KMS-11 (cell line): ENCODE data around the gene LAPTM5.
A peak's percentile ranks its signal among the peaks of the same experiment; 100 is the strongest.

Source experiments
- H2AFZ ChIP-seq: fragments of 200-600 bp; sonication (generic); 2 replicates; pipeline ENCODE4 v1.6.1; 2016; ENCODE audit warnings: antibody characterized with exemption, mixed run types, low read depth
- H3K27ac ChIP-seq: fragments of 200-600 bp; sonication (generic); 2 replicates; pipeline ENCODE4 v1.6.1; 2016; ENCODE audit warnings: mild to moderate bottlenecking, mixed run types
- H3K27me3 ChIP-seq: fragments of 200-600 bp; sonication (generic); 2 replicates; pipeline ENCODE4 v1.6.1; 2017; ENCODE audit warnings: mild to moderate bottlenecking, low read depth, mixed run types, moderate library complexity; ENCODE audit not compliant: insufficient read depth
- H3K36me3 ChIP-seq: fragments of 200-600 bp; sonication (generic); 2 replicates; pipeline ENCODE4 v1.6.1; 2017; ENCODE audit warnings: mild to moderate bottlenecking, mixed run types; ENCODE audit not compliant: insufficient read depth
- H3K4me1 ChIP-seq: fragments of 200-600 bp; sonication (generic); 2 replicates; pipeline ENCODE4 v1.6.1; 2016; ENCODE audit warnings: mild to moderate bottlenecking, low read depth, mixed run types; ENCODE audit not compliant: poor library complexity, severe bottlenecking
- H3K4me2 ChIP-seq: fragments of 200-600 bp; sonication (generic); 2 replicates; pipeline ENCODE4 v1.7.0; 2016; ENCODE audit warnings: mild to moderate bottlenecking, mixed run types
- H3K4me3 ChIP-seq: fragments of 200-600 bp; sonication (generic); IDR thresholded peaks from 2 replicates; pipeline ENCODE4 v1.6.1; 2017; ENCODE audit warnings: low read depth, low read length, mixed read lengths; ENCODE audit not compliant: insufficient read depth
- H3K79me2 ChIP-seq: fragments of 200-600 bp; sonication (generic); 2 replicates; pipeline ENCODE4 v1.6.1; 2016; ENCODE audit warnings: low read depth, mixed run types; ENCODE audit not compliant: insufficient read depth
- H3K9ac ChIP-seq: fragments of 200-600 bp; sonication (generic); 2 replicates; pipeline ENCODE4 v1.6.1; 2016; ENCODE audit warnings: mild to moderate bottlenecking, mixed run types
- H4K20me1 ChIP-seq: fragments of 200-600 bp; sonication (generic); 2 replicates; pipeline ENCODE4 v1.6.1; 2016; ENCODE audit warnings: mild to moderate bottlenecking, mixed run types; ENCODE audit not compliant: insufficient read depth
- TF ChIP-seq, protein P1 (sequence below): fragments of 200-600 bp; sonication (generic); conservative IDR thresholded peaks from 2 replicates; pipeline ENCODE4 v1.6.1; 2017; ENCODE audit warnings: low read depth, mild to moderate bottlenecking, antibody characterized with exemption, low read length, moderate library complexity, mixed read lengths

Gene LAPTM5

DNA sequence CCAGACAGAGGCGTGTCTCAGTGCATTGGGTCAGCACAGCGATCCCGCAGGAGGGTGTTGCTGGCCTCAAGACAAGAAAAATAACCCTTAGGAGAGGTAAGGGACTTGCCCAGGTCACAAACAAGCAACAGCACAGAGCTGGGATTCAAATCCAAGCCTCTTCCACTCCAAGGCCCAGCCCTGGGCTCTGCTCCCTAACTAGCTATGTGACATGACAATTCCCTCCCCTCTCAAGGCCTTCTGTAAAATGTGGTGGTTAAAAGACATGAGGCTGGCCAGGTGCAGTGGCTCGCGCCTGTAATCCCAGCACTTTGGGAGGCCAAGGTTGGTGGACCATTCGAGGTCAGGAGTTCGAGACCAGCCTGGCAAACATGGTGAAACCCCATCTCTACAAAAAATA, 28.1 kb upstream of the LAPTM5 start:
- no peak overlapping the region for H2AFZ ChIP-seq
- H3K4me1 ChIP-seq, result no peaks in the 10 kb centered on the region
- H3K4me2 ChIP-seq, result no peak overlapping the region
- no peaks in the 10 kb centered on the region for H3K36me3 ChIP-seq
- H3K27ac ChIP-seq, result no peak overlapping the region
- H3K79me2 ChIP-seq, result no peaks in the 10 kb centered on the region
- H3K27me3 ChIP-seq, result peaks cover 48% of the 10 kb centered on the region
- H3K9ac ChIP-seq, result no peak overlapping the region
- no peaks in the 10 kb centered on the region for H4K20me1 ChIP-seq
- TF ChIP-seq, protein P1, sequence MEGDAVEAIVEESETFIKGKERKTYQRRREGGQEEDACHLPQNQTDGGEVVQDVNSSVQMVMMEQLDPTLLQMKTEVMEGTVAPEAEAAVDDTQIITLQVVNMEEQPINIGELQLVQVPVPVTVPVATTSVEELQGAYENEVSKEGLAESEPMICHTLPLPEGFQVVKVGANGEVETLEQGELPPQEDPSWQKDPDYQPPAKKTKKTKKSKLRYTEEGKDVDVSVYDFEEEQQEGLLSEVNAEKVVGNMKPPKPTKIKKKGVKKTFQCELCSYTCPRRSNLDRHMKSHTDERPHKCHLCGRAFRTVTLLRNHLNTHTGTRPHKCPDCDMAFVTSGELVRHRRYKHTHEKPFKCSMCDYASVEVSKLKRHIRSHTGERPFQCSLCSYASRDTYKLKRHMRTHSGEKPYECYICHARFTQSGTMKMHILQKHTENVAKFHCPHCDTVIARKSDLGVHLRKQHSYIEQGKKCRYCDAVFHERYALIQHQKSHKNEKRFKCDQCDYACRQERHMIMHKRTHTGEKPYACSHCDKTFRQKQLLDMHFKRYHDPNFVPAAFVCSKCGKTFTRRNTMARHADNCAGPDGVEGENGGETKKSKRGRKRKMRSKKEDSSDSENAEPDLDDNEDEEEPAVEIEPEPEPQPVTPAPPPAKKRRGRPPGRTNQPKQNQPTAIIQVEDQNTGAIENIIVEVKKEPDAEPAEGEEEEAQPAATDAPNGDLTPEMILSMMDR, result no peak
- H3K4me3 ChIP-seq, result no peak overlapping the region

DNA sequence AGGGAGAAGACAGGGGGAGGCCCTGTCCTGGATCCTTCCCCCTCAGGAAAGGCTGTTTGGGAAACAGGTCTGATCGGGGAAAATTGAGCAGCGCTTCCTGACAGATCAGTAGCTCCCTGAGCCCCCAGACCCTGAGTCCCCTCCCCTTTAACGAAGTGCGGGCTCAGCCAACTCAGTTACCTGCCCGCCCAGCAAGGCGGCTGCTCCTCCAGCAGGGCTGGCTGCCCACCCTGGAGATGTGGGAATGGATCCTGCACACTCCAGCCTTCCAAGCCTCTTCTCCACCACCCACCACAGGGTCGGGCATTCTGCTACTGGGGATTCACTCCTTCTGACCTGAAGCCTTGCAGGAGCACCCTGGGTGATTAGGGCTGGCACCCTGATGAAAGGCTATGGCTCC, 27.6 kb upstream of the LAPTM5 start:
- Histone ChIP-seq H3K9ac (no peak overlapping the region), H3K79me2 (no peaks in the 10 kb centered on the region), H3K4me1 (no peaks in the 10 kb centered on the region), H3K27me3 (peaks cover 50% of the 10 kb centered on the region), H3K4me2 (no peak overlapping the region), H4K20me1 (no peaks in the 10 kb centered on the region), H2AFZ (no peak overlapping the region), H3K27ac (no peak overlapping the region), H3K36me3 (no peaks in the 10 kb centered on the region), H3K4me3 (no peak overlapping the region)
- TF ChIP-seq, protein P1, result no peak

DNA sequence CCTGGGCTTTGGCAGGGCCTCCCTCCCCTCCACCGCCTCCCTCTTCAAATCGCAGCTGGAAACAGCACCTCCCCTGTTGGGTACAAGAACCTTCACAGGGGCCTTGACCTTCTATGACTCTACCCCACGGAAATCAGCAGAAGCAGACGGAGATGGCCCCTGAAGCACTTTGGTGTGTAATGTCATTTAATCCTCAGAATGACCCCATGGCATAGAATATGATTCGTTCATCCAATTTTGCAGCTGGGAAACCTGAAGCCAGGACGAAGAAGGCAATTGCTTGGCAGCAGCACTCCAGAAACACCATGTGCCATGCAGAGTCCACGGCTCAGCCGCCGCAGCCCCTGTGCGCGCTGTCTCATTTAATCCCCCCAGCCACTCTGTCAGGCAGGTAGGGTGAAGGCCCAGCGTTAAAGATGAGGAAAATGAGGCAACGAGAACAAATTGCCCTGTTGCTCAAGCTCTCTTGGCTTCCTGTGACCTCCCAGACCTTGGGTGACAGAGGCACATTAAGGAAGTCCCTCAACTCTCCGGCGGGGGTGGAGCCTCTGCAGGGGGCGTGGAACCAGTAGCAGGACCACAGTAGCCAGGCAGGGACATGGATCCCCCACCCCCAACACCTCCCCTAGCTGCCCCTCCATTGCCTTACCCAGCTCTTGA, 25.8 kb upstream of the LAPTM5 start:
- H3K4me3 ChIP-seq, result no peak overlapping the region
- H3K79me2 ChIP-seq, result no peaks in the 10 kb centered on the region
- H3K27me3 ChIP-seq, result peaks cover 45% of the 10 kb centered on the region; the same call in 1 of the 2 replicates
- H2AFZ ChIP-seq, result no peak overlapping the region; the same call in 1 of the 2 replicates
- TF ChIP-seq, protein P1, result no peak
- no peaks in the 10 kb centered on the region for H4K20me1 ChIP-seq
- H3K4me1 ChIP-seq, result peaks cover 6% of the 10 kb centered on the region
- no peak overlapping the region for H3K4me2 ChIP-seq
- no peaks in the 10 kb centered on the region for H3K36me3 ChIP-seq
- no peak overlapping the region for H3K27ac ChIP-seq
- H3K9ac ChIP-seq, result no peak overlapping the region

DNA sequence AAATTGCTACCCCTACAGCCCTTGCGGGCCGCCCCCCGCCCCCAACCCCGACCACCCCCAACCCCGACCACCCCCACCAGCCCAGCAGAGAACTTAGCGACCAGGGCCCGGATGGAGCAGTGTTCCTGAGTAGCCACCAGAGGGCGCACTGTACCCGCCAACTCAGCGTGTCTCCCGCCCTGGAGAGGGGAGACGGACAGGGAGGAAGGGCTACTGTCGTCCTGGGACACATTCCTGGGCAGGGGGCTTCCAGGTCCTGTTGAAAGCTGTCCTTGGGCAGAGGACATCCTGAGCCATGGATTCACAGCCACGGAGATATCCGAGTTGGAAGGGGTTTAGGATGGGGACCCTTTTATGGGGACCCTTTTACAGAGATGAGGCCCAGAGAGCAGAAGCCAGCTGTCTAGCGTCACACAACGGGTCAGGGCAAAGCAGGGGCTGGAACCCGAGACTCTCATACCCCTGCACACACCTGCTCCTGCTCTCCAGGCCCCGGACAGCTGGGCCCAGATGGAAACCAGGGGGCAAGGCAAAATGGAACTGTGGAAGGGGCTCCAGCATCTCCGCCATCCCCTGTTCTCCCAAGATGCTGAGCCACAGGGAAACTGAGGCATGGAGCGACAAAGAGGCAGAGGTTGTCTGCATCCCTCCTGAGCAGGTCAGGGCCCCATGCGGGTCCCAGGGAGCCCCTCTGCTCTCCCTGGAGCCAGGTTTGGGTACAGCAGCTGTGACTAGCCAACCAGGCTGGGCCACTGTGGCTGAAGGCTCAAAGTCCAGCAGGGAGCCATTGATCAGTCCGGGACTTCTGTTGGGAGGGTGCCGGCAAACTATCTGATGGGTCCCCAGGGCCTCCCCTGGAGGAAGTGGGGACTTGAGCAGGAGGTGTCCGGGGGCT, 25.0 kb upstream of the LAPTM5 start:
- Histone ChIP-seq H3K4me3 (no peak overlapping the region), H2AFZ (peak overlapping the region; percentile 72; the same call in 1 of the 2 replicates), H3K79me2 (no peaks in the 10 kb centered on the region), H3K4me2 (peak overlapping the region; percentile 37), H3K9ac (peak overlapping the region; percentile 21; the same call in 1 of the 2 replicates), H3K27ac (no peak overlapping the region), H3K27me3 (peaks cover 47% of the 10 kb centered on the region; the same call in 1 of the 2 replicates), H3K4me1 (peaks cover 9% of the 10 kb centered on the region), H3K36me3 (no peaks in the 10 kb centered on the region), H4K20me1 (no peaks in the 10 kb centered on the region)
- TF ChIP-seq, protein P1, result peak; percentile 70
